Vagina (tissue), 2 donors: Measurements from ENCODE around the gene CRISPLD2. TPM values are rescaled to one million over a fixed set of nuclear protein-coding genes. Genes with fewer than 3 reads are reported as not detected.

ENCODE experiments used
- DNase-seq, 2 donors: peaks; one replicate each; pipeline ENCODE4 v3.0.0-alpha.2; 2017; ENCODE audit errors: extremely low spot score in 2 of 2
- H3K27ac ChIP-seq: fragments of 200-600 bp; sonication (generic); one replicate; pipeline ENCODE4 v1.5.1; 2019
- H3K27me3 ChIP-seq: fragments of 200-600 bp; sonication (generic); one replicate; pipeline ENCODE4 v1.5.1; 2019
- H3K36me3 ChIP-seq, 2 donors: fragments of 200-600 bp; sonication (generic); one replicate each; pipeline ENCODE4 v1.5.1; 2017 to 2019
- H3K4me1 ChIP-seq: fragments of 200-600 bp; sonication (generic); one replicate; pipeline ENCODE4 v1.5.1; 2019
- H3K4me3 ChIP-seq, 2 donors: fragments of 200-600 bp; sonication (generic); 1 replicate in 1 of 2; 2 replicates in 1 of 2; pipeline ENCODE4 v1.5.1; 2016 to 2019
- H3K9me3 ChIP-seq: fragments of 200-600 bp; sonication (generic); one replicate; pipeline ENCODE4 v1.5.1; 2019
- POLR2A ChIP-seq, 2 donors: fragments of 450-650 bp; IDR thresholded peaks; one replicate each; pipeline ENCODE4 v1.6.1; 2017; ENCODE audit warnings: antibody characterized with exemption in 2 of 2, mild to moderate bottlenecking in 2 of 2, moderate library complexity in 2 of 2
- POLR2AphosphoS5 ChIP-seq, 2 donors: sonication (generic); formaldehyde crosslinking; IDR thresholded peaks; one replicate each; pipeline ENCODE4 v1.9.0; 2017; ENCODE audit warnings: antibody characterized with exemption in 2 of 2, mild to moderate bottlenecking in 2 of 2, low read depth in 1 of 2; ENCODE audit not compliant: insufficient read depth in 1 of 2
- intact Hi-C: fragments of 100-400 bp; cut with DNase I; formaldehyde crosslinking; loops from one replicate; pipeline ENCODE4 v1.15.1; 2023
- total RNA-seq: library from RNA; depleted of rRNA; stranded (reverse); fragments of >200 nt; gene quantifications from one replicate; pipeline ENCODE4 v1.2.3, GENCODE V29; 2016
- TF ChIP-seq, protein P1 (sequence below), 3 experiments: fragments of 450-650 bp in 2 of 3; fragments of 200-600 bp in 1 of 3; sonication (generic) in 1 of 3; IDR thresholded peaks; one replicate each; pipeline ENCODE4 v1.5.1; 2017 to 2019; ENCODE audit warnings: antibody characterized with exemption in 3 of 3, mild to moderate bottlenecking in 2 of 3, moderate library complexity in 2 of 3

The CRISPLD2 gene
- total RNA-seq, 1 donor from 2014 or later, result 320 TPM

DNA sequence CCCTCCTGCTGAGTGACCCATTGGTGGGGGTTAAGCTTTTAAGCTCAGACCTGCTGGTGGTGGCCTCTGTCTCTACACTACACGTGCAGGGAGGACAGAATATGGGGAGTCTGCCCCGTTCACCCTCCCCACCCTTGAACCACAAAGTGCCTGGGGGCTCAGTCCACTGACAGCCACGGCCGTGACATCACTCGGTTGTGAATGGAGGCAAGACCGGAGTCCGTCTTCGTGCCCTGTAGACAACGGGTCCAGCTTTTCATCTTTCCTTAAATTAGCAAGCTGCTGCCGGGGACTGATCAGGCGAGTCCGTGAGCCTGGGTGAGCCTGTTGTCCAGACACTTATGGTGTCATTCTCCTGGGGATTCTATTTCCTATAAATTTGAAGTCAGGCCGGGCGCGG lies 67.4 kb downstream of the CRISPLD2 start:
- Histone ChIP-seq H3K9me3 (no peaks in the 10 kb centered on the region), H3K4me3 (no peak overlapping the region), H3K27ac (no peak overlapping the region), H3K36me3 (peaks cover 0 to 1% of the 10 kb centered on the region in 2 donors), H3K4me1 (peaks cover 26% of the 10 kb centered on the region), H3K27me3 (no peaks in the 10 kb centered on the region)
- DNase-seq, result no peak
- intact Hi-C loops, result no loop called here
- TF ChIP-seq, protein P1, sequence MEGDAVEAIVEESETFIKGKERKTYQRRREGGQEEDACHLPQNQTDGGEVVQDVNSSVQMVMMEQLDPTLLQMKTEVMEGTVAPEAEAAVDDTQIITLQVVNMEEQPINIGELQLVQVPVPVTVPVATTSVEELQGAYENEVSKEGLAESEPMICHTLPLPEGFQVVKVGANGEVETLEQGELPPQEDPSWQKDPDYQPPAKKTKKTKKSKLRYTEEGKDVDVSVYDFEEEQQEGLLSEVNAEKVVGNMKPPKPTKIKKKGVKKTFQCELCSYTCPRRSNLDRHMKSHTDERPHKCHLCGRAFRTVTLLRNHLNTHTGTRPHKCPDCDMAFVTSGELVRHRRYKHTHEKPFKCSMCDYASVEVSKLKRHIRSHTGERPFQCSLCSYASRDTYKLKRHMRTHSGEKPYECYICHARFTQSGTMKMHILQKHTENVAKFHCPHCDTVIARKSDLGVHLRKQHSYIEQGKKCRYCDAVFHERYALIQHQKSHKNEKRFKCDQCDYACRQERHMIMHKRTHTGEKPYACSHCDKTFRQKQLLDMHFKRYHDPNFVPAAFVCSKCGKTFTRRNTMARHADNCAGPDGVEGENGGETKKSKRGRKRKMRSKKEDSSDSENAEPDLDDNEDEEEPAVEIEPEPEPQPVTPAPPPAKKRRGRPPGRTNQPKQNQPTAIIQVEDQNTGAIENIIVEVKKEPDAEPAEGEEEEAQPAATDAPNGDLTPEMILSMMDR (IDR thresholded peaks at IDR 0.05), result no peak
- peak in 1 of 2 donors; percentile 59 for TF ChIP-seq POLR2AphosphoS5 (IDR thresholded peaks at IDR 0.05; ENCODE audit: insufficient read depth in 1 of 2, low read depth in 1 of 2)
- TF ChIP-seq POLR2A (IDR thresholded peaks at IDR 0.05), result no peak

DNA sequence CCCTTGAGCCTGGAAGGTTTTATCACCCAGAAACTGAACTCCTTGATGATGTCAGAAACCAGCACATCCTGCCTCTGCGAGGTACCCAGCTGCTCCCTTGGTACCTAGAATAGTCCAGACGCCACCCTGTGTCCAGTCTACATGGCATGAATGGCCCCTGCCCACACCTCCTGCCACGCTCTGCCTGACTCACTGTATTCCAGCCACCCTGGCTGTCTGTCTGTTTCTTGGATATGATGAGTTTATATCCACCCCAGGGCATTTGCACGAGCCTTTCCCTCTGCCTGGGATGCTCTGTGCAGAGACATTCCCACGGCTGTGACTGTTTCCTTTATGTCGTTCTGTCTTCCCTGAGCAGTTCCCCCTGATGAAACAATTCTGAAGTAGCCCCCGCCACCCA lies 68.7 kb downstream of the CRISPLD2 start:
- Histone ChIP-seq H3K4me1 (peaks cover 16% of the 10 kb centered on the region), H3K9me3 (no peaks in the 10 kb centered on the region), H3K27me3 (no peaks in the 10 kb centered on the region), H3K4me3 (no peak overlapping the region), H3K36me3 (peaks cover 0 to 5% of the 10 kb centered on the region in 2 donors), H3K27ac (peak overlapping the region; percentile 44)
- DNase-seq, result no peak
- intact Hi-C loops, result no loop called here
- TF ChIP-seq, protein P1 (IDR thresholded peaks at IDR 0.05), result no peak
- TF ChIP-seq POLR2AphosphoS5 (IDR thresholded peaks at IDR 0.05; ENCODE audit: insufficient read depth in 1 of 2, low read depth in 1 of 2) (no peak), POLR2A (IDR thresholded peaks at IDR 0.05) (no peak)

DNA sequence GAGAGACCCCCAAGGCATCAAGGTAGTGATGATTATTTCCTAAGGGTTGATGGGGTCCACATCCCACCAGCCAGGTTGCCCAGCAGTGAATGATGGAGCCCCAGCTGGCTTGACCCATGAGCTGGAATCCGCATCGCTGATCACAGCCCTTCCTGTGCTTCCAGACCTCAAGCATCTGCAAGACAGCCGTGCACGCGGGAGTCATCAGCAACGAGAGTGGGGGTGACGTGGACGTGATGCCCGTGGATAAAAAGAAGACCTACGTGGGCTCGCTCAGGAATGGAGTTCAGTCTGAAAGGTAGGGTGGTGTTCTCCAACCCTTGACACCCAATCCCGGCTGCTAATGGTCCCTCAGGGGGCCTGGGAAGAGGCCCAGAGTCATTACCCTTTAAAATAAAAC lies 69.3 kb downstream of the CRISPLD2 start:
- Histone ChIP-seq H3K9me3 (no peaks in the 10 kb centered on the region), H3K36me3 (peaks cover 0 to 5% of the 10 kb centered on the region in 2 donors), H3K4me1 (peaks cover 16% of the 10 kb centered on the region), H3K27ac (peak overlapping the region; percentile 44), H3K27me3 (no peaks in the 10 kb centered on the region), H3K4me3 (no peak overlapping the region)
- peak in 1 of 2 donors; percentile 39 for TF ChIP-seq POLR2AphosphoS5 (IDR thresholded peaks at IDR 0.05; ENCODE audit: insufficient read depth in 1 of 2, low read depth in 1 of 2)
- no peak for TF ChIP-seq POLR2A (IDR thresholded peaks at IDR 0.05)
- intact Hi-C loops, result no loop called here
- no peak for DNase-seq

DNA sequence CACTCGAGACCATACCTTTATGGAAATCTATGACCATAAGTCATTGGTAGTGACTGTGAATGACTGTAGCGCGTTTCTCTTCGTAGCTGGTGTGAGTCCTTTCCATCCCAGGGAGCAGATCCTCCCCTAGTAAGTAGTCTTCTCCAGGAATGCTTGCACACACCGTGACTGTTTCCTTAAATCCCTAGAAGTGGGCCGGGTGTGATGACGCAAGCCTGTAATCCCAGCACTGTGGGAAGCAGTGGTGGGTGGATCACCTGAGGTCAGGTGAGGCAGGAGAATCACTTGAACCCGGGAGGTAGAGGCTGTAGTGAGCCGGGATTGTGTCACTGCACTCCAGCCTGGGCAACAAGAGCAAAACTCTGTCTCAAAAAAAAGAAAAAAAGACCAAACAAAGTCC lies 70.6 kb downstream of the CRISPLD2 start:
- peak in 1 of 2 donors; percentile 0 for TF ChIP-seq POLR2AphosphoS5 (IDR thresholded peaks at IDR 0.05; ENCODE audit: insufficient read depth in 1 of 2, low read depth in 1 of 2)
- TF ChIP-seq, protein P1 (IDR thresholded peaks at IDR 0.05), result no peak
- intact Hi-C loops, result no loop called here
- peaks cover 0 to 5% of the 10 kb centered on the region in 2 donors for H3K36me3 ChIP-seq
- H3K4me3 ChIP-seq, result no peak overlapping the region
- H3K27ac ChIP-seq, result peak overlapping the region; percentile 47
- no peaks in the 10 kb centered on the region for H3K27me3 ChIP-seq
- H3K4me1 ChIP-seq, result peaks cover 16% of the 10 kb centered on the region
- no peak for DNase-seq
- H3K9me3 ChIP-seq, result no peaks in the 10 kb centered on the region

DNA sequence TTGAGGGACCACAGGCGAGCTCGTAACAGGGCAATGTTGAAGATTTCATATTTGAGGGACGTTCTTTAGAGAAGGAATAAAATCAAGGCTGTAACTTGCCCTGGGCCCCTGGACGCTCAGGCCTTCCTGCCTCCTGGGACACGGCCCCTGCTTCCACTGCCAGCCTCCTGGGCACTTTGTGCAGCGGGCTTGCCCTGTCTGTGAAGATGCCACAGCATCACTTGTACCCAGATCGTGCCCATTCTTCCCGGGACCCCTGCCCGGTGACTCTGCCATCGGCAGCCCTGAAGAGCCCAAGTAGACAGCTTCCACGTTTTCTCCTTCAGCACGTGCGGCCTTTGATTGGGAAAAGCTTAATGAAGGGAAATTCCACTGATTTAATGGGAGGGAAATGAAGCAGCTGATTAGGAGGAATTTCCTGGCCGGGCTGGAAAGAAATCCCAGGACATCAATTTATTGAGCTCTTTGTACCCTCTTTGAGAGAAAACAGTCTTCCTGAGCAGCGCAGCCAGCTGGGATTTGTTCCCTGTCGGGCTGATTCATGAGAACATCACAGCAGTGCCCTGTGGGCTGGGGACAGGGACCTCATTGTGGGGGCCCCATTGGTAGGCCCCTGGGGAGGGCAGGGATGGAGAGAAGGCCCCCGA lies 71.5 kb downstream of the CRISPLD2 start:
- no peaks in the 10 kb centered on the region for H3K27me3 ChIP-seq
- DNase-seq, result no peak
- H3K4me1 ChIP-seq, result peaks cover 16% of the 10 kb centered on the region
- H3K9me3 ChIP-seq, result no peaks in the 10 kb centered on the region
- TF ChIP-seq POLR2AphosphoS5 (IDR thresholded peaks at IDR 0.05; ENCODE audit: insufficient read depth in 1 of 2, low read depth in 1 of 2), result peak in 1 of 2 donors; percentile 65
- TF ChIP-seq, protein P1 (IDR thresholded peaks at IDR 0.05), result no peak
- peaks cover 0 to 5% of the 10 kb centered on the region in 2 donors for H3K36me3 ChIP-seq
- H3K4me3 ChIP-seq, result no peak overlapping the region
- peak overlapping the region; percentile 47 for H3K27ac ChIP-seq
- intact Hi-C loops, result no loop called here
